HEK293 (cell line): ENCODE measurements around the gene M6PR.

Experiments used
- ZNF121 ChIP-seq: fragments of 450-650 bp; formaldehyde crosslinking; IDR thresholded peaks from 2 replicates; pipeline ENCODE4 v1.5.1; 2016; ENCODE audit warnings: missing biosample characterization, missing genetic modification characterization
- ZNF791 ChIP-seq: fragments of 450-650 bp; formaldehyde crosslinking; IDR thresholded peaks from 2 replicates; pipeline ENCODE4 v1.5.1; 2016; ENCODE audit warnings: missing biosample characterization, missing genetic modification characterization
- TF ChIP-seq, protein P1 (sequence below): fragments of 450-650 bp; formaldehyde crosslinking; IDR thresholded peaks from 2 replicates; pipeline ENCODE4 v1.5.1; 2016; ENCODE audit warnings: missing biosample characterization, missing genetic modification characterization

DNA sequence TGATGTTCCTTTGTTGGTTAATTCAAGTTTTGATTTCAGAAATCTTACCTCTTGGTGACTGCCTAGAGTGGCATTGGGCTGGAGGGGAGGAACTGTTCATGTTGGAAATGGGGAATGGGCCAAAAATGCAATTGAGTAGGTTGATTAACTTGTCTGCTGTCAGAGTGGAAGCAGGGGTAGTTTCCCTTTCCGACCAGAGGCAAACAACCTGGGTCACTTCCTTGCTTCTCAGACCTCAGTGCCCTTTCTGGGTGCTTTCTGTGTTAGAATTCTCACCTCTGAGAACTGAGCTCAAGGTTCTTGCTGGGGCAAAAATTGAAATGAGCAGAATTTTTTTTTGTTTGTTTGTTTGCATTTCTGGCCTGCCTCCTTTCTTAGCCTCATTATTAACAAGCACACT lies 2.3 kb upstream of the M6PR start:
- TF ChIP-seq, protein P1, sequence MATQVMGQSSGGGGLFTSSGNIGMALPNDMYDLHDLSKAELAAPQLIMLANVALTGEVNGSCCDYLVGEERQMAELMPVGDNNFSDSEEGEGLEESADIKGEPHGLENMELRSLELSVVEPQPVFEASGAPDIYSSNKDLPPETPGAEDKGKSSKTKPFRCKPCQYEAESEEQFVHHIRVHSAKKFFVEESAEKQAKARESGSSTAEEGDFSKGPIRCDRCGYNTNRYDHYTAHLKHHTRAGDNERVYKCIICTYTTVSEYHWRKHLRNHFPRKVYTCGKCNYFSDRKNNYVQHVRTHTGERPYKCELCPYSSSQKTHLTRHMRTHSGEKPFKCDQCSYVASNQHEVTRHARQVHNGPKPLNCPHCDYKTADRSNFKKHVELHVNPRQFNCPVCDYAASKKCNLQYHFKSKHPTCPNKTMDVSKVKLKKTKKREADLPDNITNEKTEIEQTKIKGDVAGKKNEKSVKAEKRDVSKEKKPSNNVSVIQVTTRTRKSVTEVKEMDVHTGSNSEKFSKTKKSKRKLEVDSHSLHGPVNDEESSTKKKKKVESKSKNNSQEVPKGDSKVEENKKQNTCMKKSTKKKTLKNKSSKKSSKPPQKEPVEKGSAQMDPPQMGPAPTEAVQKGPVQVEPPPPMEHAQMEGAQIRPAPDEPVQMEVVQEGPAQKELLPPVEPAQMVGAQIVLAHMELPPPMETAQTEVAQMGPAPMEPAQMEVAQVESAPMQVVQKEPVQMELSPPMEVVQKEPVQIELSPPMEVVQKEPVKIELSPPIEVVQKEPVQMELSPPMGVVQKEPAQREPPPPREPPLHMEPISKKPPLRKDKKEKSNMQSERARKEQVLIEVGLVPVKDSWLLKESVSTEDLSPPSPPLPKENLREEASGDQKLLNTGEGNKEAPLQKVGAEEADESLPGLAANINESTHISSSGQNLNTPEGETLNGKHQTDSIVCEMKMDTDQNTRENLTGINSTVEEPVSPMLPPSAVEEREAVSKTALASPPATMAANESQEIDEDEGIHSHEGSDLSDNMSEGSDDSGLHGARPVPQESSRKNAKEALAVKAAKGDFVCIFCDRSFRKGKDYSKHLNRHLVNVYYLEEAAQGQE (tag by site-specific recombination): no peak
- TF ChIP-seq ZNF121 (tag by site-specific recombination): no peak
- TF ChIP-seq ZNF791 (tag by site-specific recombination): no peak
